ENCODE results near the gene ANKRD13A.
"Not testable (repeated sequence)": the region's sequence is repeated elsewhere in the genome, so short reads cannot be mapped to it uniquely, and the experiment has no call there.

ANKRD13A gene

DNA sequence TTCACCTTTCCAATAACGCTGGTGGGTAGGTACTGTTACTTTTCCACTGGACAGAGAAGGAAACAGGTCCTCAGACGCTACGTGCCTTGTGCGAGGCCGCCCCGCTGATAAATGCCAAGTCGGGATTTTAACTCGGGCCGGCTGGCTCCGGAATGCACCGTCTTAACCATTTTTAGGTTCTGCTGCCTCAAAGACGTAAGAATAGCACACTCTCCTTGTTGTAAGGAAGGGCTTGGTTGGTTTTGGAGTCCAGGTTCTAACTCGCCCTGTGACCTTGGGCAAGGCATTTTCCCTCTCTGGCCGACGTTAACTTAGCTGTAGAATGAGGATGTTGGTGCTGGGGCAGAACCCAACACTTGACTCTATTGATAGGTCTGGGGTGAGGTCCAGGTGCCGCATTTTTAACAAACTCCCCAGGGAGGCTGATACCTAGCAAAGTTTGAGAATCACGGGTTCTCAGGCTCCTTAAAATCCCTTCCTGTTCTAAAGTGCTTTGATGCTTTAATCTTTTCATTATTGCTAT lies 814 bp downstream of the ANKRD13A start:
- DNase-seq (ENCODE audit: low spot score) = no peak

DNA sequence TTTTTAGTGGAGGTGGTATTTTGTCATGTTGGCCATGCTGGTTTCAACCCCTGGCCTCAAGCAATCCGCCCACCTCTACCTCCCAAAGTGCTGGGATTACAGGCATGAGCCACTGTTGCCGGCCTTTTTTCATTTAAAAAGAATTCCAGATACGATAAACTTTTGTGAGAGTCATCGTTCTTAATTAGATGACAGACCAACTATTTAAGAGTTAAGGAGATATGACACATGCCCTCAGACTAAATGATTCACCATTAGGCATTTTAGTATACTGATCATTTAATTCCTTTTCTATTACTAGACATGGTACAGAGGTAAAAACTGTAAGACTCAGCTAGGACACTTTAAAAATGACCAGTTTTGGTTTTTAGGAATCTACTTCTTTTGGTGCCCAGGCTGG lies 2.4 kb downstream of the ANKRD13A start:
- TF ChIP-seq, protein P1, sequence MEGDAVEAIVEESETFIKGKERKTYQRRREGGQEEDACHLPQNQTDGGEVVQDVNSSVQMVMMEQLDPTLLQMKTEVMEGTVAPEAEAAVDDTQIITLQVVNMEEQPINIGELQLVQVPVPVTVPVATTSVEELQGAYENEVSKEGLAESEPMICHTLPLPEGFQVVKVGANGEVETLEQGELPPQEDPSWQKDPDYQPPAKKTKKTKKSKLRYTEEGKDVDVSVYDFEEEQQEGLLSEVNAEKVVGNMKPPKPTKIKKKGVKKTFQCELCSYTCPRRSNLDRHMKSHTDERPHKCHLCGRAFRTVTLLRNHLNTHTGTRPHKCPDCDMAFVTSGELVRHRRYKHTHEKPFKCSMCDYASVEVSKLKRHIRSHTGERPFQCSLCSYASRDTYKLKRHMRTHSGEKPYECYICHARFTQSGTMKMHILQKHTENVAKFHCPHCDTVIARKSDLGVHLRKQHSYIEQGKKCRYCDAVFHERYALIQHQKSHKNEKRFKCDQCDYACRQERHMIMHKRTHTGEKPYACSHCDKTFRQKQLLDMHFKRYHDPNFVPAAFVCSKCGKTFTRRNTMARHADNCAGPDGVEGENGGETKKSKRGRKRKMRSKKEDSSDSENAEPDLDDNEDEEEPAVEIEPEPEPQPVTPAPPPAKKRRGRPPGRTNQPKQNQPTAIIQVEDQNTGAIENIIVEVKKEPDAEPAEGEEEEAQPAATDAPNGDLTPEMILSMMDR (IDR thresholded peaks at IDR 0.05; ENCODE audit: extremely low read depth, missing control alignments) = no peak

More for the DNA sequence above, 814 bp downstream of the ANKRD13A start:
- TF ChIP-seq, protein P1 (IDR thresholded peaks at IDR 0.05; ENCODE audit: extremely low read depth, missing control alignments) = no peak

DNA sequence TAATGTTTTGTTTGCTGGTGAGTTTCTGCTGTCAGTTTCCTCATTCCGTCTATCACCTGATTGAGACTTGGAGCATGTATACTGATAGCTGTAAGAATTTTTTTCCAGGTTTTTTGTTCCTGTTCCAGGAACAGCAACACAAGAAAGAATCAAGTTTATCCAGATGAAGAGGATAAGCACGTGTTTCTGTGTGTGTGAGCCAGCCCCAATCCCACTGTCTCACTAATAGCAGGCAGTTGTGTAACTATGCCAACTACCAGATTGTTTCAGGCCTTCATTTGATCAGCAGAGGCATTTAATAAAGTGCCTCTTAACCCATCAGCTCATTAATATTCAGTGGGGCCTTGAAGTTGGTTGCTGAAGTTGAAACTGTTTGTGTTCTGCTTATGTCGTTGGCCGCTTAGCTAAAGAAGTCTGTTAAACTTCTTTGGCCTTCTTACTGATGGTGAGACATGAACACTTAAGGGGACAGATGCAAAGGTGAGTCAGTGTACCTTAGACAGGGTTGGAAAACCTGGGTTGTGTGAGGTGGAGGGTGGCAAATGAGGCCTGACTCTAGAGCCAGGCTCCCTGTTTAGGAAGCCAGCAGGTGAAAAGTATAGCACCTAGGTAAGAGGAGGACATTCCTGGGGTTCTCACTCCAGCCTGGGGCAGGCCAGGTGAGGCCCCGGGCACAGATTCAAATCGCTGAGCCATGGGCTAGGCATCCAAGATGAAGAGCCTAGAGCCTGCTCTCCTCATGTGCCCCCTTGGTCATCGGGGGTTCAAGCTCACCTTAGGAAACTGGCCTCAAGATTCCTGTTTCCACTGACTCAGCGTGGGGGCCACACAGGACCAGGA lies 3.7 kb downstream of the ANKRD13A start:
- DNase-seq (ENCODE audit: low spot score) = no peak
- TF ChIP-seq, protein P1 (IDR thresholded peaks at IDR 0.05; ENCODE audit: extremely low read depth, missing control alignments) = no peak

More for the DNA sequence above, 2.4 kb downstream of the ANKRD13A start:
- no peak for DNase-seq (ENCODE audit: low spot score)

DNA sequence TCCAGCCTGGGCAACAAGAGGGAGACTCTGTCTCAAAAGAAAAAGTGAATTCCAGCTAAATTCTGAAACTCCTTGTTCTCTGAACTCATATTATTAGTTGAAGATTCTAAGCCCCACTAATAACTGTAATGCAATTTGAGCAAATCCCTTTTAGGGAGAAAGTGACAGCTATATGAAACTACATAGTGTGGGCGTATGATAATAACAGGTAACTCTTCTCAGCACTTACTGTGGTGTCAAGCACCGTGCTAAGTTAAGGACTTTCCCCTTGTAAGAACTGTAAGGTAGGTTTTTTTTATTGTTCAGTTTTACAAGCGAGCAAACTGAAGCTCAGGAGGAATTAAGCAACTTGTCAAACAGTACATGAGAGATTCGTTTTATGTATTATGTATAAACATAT lies 5.4 kb downstream of the ANKRD13A start:
- peak; percentile 70 for DNase-seq (ENCODE audit: low spot score)
- TF ChIP-seq, protein P1 (IDR thresholded peaks at IDR 0.05; ENCODE audit: extremely low read depth, missing control alignments) = no peak

DNA sequence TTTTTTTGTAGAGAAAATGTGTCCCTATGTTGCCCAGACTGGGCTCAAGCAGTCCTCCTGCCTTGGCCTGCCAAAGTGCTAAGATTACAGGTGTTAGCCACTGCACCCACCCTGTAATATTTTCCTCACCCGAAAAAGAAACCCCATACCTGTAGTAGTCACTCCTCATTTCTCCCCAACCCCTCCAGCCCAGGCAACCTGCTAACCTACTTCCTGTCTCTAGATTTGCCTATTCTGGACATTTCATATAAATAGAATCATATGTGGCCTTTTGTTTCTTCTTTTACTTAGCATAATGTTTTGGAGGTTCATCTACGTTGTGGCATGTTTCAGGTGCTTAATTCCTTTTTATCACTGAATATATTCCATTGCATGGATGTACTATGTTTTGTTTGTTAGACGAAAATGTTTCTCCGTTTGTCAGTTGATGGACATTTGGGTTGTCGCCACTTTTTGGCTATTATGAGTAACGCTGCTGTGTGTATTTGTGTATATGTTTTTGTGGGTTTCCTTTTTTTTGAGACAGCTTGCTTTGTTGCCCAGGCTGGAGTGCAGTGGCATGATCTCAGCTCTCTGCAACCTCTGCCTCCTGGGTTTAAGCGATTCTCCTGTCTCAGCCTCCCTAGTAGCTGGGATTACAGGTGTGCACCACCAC lies 6.2 kb downstream of the ANKRD13A start:
- TF ChIP-seq, protein P1 (IDR thresholded peaks at IDR 0.05; ENCODE audit: extremely low read depth, missing control alignments) = no peak
- DNase-seq (ENCODE audit: low spot score) = no peak

- no peak for DNase-seq (ENCODE audit: low spot score)
- TF ChIP-seq, protein P1 (IDR thresholded peaks at IDR 0.05; ENCODE audit: extremely low read depth, missing control alignments) = no peak
Measured at GRCh38 chr12:110006115-110006514, 6.9 kb downstream of the ANKRD13A start.

- TF ChIP-seq, protein P1 (IDR thresholded peaks at IDR 0.05; ENCODE audit: extremely low read depth, missing control alignments) = no peak
- DNase-seq (ENCODE audit: low spot score) = no peak
Measured at GRCh38 chr12:110007881-110008280, 8.7 kb downstream of the ANKRD13A start.

- DNase-seq (ENCODE audit: low spot score) = not testable (repeated sequence)
Measured at GRCh38 chr12:110008681-110009398, 9.6 kb downstream of the ANKRD13A start.
